OCI-LY1 (cell line): Measurements from ENCODE around the gene STK32C.
"Not testable (repeated sequence)": the region's sequence is repeated elsewhere in the genome, so short reads cannot be mapped to it uniquely, and the experiment has no call there.

Source experiments
- H2AFZ ChIP-seq: fragments of 200-600 bp; sonication (generic), shearing (Covaris generic); 2 replicates; pipeline ENCODE4 v1.6.0; 2014; ENCODE audit warnings: antibody characterized with exemption, mild to moderate bottlenecking, low read length
- H3F3A ChIP-seq: fragments of 200-600 bp; sonication (generic), shearing (Covaris generic); 2 replicates; pipeline ENCODE4 v1.6.0; 2014; ENCODE audit warnings: mild to moderate bottlenecking, antibody characterized with exemption, low read length, moderate library complexity; ENCODE audit not compliant: insufficient read depth
- H3K27ac ChIP-seq: fragments of 200-600 bp; sonication (generic); 2 replicates; pipeline ENCODE4 v1.5.1; 2014; ENCODE audit warnings: low read length, mixed run types, mild to moderate bottlenecking, low read depth; ENCODE audit not compliant: poor library complexity, severe bottlenecking
- H3K27me3 ChIP-seq: fragments of 200-600 bp; sonication (generic); 2 replicates; pipeline ENCODE4 v1.6.0; 2014; ENCODE audit warnings: antibody characterized with exemption, mild to moderate bottlenecking, low read length, moderate library complexity; ENCODE audit not compliant: insufficient read depth
- H3K36me3 ChIP-seq: fragments of 200-600 bp; sonication (generic); 2 replicates; pipeline ENCODE4 v1.6.1; 2014; ENCODE audit warnings: mild to moderate bottlenecking, antibody characterized with exemption, low read length, moderate library complexity, mixed read lengths; ENCODE audit not compliant: insufficient read depth
- H3K4me1 ChIP-seq: fragments of 200-600 bp; sonication (generic); 2 replicates; pipeline ENCODE4 v1.5.1; 2014; ENCODE audit warnings: mild to moderate bottlenecking, low read length, moderate library complexity; ENCODE audit not compliant: insufficient read depth, severe bottlenecking
- H3K4me2 ChIP-seq: fragments of 200-600 bp; sonication (generic), shearing (Covaris generic); 2 replicates; pipeline ENCODE4 v1.6.1; 2014; ENCODE audit warnings: low read length
- H3K4me3 ChIP-seq: fragments of 200-600 bp; sonication (generic); 2 replicates; pipeline ENCODE4 v1.5.1; 2014; ENCODE audit warnings: low read length, low read depth, mild to moderate bottlenecking, mixed read lengths; ENCODE audit not compliant: poor library complexity, severe bottlenecking
- H3K79me2 ChIP-seq: fragments of 200-600 bp; shearing (Covaris generic); 2 replicates; pipeline ENCODE4 v1.6.1; 2016; ENCODE audit warnings: mixed run types, low read length, mixed read lengths; ENCODE audit not compliant: insufficient read depth
- H3K9ac ChIP-seq: fragments of 200-600 bp; sonication (generic), shearing (Covaris generic); 2 replicates; pipeline ENCODE4 v1.6.1; 2014; ENCODE audit warnings: mild to moderate bottlenecking, low read length, mixed read lengths
- H3K9me2 ChIP-seq: fragments of 200-600 bp; sonication (generic), shearing (Covaris generic); 2 replicates; pipeline ENCODE4 v1.6.1; 2014; ENCODE audit warnings: low read depth, mild to moderate bottlenecking, low read length, mixed read lengths
- H3K9me3 ChIP-seq: fragments of 200-600 bp; shearing (Covaris generic); 2 replicates; pipeline ENCODE4 v1.6.1; 2014; ENCODE audit warnings: low read length, mixed read lengths
- H4K20me1 ChIP-seq: fragments of 200-600 bp; sonication (generic), shearing (Covaris generic); 2 replicates; pipeline ENCODE4 v1.6.0; 2016; ENCODE audit warnings: mild to moderate bottlenecking, low read length; ENCODE audit not compliant: insufficient read depth
- CTCF ChIP-seq: fragments of 200-600 bp; sonication (generic), shearing (Covaris generic); IDR thresholded peaks from 2 replicates; pipeline ENCODE4 v1.5.1; 2017; ENCODE audit warnings: mild to moderate bottlenecking, antibody characterized with exemption, low read length, moderate library complexity, mixed read lengths
- EZH2 ChIP-seq: fragments of 200-600 bp; sonication (generic), shearing (Covaris generic); IDR thresholded peaks from 2 replicates; pipeline ENCODE4 v1.8.0; 2017; ENCODE audit warnings: borderline replicate concordance, mixed run types, mild to moderate bottlenecking, antibody characterized with exemption, low read length, moderate library complexity, mixed read lengths

STK32C gene

GRCh38 chr10:132223611-132224342 is 84.0 kb downstream of the STK32C start:
- H3K4me2 ChIP-seq: no peak overlapping the region
- no peak overlapping the region for H2AFZ ChIP-seq
- no peaks in the 10 kb centered on the region for H3K79me2 ChIP-seq
- no peak overlapping the region for H3K27ac ChIP-seq
- no peak overlapping the region for H3K9ac ChIP-seq
- no peaks in the 10 kb centered on the region for H3K36me3 ChIP-seq
- no peak for TF ChIP-seq CTCF
- no peak for TF ChIP-seq EZH2
- H3K9me2 ChIP-seq: no peaks in the 10 kb centered on the region
- H3K27me3 ChIP-seq: no peaks in the 10 kb centered on the region
- no peaks in the 10 kb centered on the region for H3K9me3 ChIP-seq
- no peaks in the 10 kb centered on the region for H3F3A ChIP-seq
- no peaks in the 10 kb centered on the region for H3K4me1 ChIP-seq
- H4K20me1 ChIP-seq: no peaks in the 10 kb centered on the region
- no peak overlapping the region for H3K4me3 ChIP-seq

- Histone ChIP-seq H3K4me3 (no peak overlapping the region), H3K9me3 (no peaks in the 10 kb centered on the region), H3K9me2 (no peaks in the 10 kb centered on the region), H3K36me3 (no peaks in the 10 kb centered on the region), H2AFZ (no peak overlapping the region), H3K79me2 (no peaks in the 10 kb centered on the region), H3K27me3 (no peaks in the 10 kb centered on the region), H4K20me1 (no peaks in the 10 kb centered on the region), H3K4me2 (no peak overlapping the region), H3K9ac (no peak overlapping the region), H3K4me1 (no peaks in the 10 kb centered on the region), H3K27ac (no peak overlapping the region), H3F3A (no peaks in the 10 kb centered on the region)
- TF ChIP-seq CTCF (peak; percentile 50), EZH2 (no peak)
These were observed 84.6 kb downstream of the STK32C start for GRCh38 chr10:132223156-132223590.

- Histone ChIP-seq H3K9ac (no peak overlapping the region), H4K20me1 (no peaks in the 10 kb centered on the region), H3K4me2 (no peak overlapping the region), H3F3A (no peaks in the 10 kb centered on the region), H3K4me3 (no peak overlapping the region), H3K4me1 (no peaks in the 10 kb centered on the region), H3K9me3 (no peaks in the 10 kb centered on the region), H3K9me2 (no peaks in the 10 kb centered on the region), H3K36me3 (no peaks in the 10 kb centered on the region), H3K27me3 (no peaks in the 10 kb centered on the region), H2AFZ (no peak overlapping the region), H3K27ac (no peak overlapping the region), H3K79me2 (no peaks in the 10 kb centered on the region)
- TF ChIP-seq EZH2 (no peak), CTCF (no peak)
These were observed 85.0 kb downstream of the STK32C start for GRCh38 chr10:132222726-132223125.

- not testable (repeated sequence) for H3F3A ChIP-seq, H3K4me2 ChIP-seq
These were observed 86.8 kb downstream of the STK32C start for GRCh38 chr10:132220996-132221395.

More at GRCh38 chr10:132220996-132221395, 86.8 kb downstream of the STK32C start:
- H3K79me2 ChIP-seq, H3K4me1 ChIP-seq, H3K36me3 ChIP-seq, H2AFZ ChIP-seq, H3K27ac ChIP-seq, H3K9ac ChIP-seq, H3K27me3 ChIP-seq, H3K4me3 ChIP-seq, H4K20me1 ChIP-seq, H3K9me2 ChIP-seq, H3K9me3 ChIP-seq: not testable (repeated sequence)
